GM12878 (cell line): ENCODE measurements around the gene EFCAB11. TPM values are rescaled to one million over a fixed set of nuclear protein-coding genes. Genes with fewer than 3 reads are reported as not detected.

Experiments used
- ATAC-seq: fragments of 200-7000 bp; cut with Tn5 transposase; 3 replicates; pipeline ENCODE4 v1.9.1; 2020; ENCODE audit warnings: mild to moderate bottlenecking, moderate library complexity
- BruUV-seq: library from RNA; stranded (reverse); fragments of 400-500 nt; replicated peaks from 2 replicates; lab custom pipeline; 2021; lab: Mats Ljungman, UMichigan
- CTCF ChIA-PET: fragments of 300-600 bp; sonication (Branson Sonifier 250); formaldehyde crosslinking; extraction: SDS; loops from one replicate; lab custom pipeline; 2021; ENCODE audit warnings: inconsistent platforms; lab: Yijun Ruan, JAX
- POLR2A ChIA-PET: fragments of 350-600 bp; formaldehyde crosslinking; extraction: SDS; loops from one replicate; lab custom pipeline; 2021; ENCODE audit warnings: inconsistent platforms; lab: Charles Lee
- RAD21 ChIA-PET: fragments of 300-600 bp; sonication (Branson Sonifier 250); formaldehyde crosslinking; loops from one replicate; lab custom pipeline; 2023; ENCODE audit warnings: antibody characterized with exemption; ENCODE audit not compliant: unreplicated experiment; lab: Charles Lee
- SMC1A ChIA-PET: fragments of 300-600 bp; sonication (Branson Sonifier 250); formaldehyde crosslinking; loops from one replicate; lab custom pipeline; 2023; ENCODE audit not compliant: unreplicated experiment, uncharacterized antibody; lab: Charles Lee
- DNase-seq: peaks from one replicate; pipeline ENCODE4 v3.0.0-alpha.2; 2011; ENCODE audit warnings: low read depth, low spot score
- FAIRE-seq: peaks from 3 replicates; lab custom pipeline; 2011; peaks lifted over from hg19 to GRCh38; lab: Jason Lieb, UNC
- H2AFZ ChIP-seq: 2 replicates; pipeline ENCODE4 v1.6.0; 2011; ENCODE audit warnings: low read depth, low read length, control low read depth; ENCODE audit not compliant: control insufficient read depth
- H3K27ac ChIP-seq: 2 replicates; pipeline ENCODE4 v1.5.1; 2011; ENCODE audit warnings: control low read depth; ENCODE audit not compliant: control insufficient read depth, insufficient read depth
- H3K27me3 ChIP-seq, 2 experiments: replicated peaks in 1 of 2; 2 replicates each; pipeline versions ENCODE4 v1.6.0 to v1.6.1; 2011; ENCODE audit warnings: low read length in 1 of 2; ENCODE audit not compliant: control insufficient read depth in 2 of 2, insufficient read depth in 2 of 2
- H3K36me3 ChIP-seq, 2 experiments: 2 replicates each; pipeline ENCODE4 v1.5.1; 2011; ENCODE audit warnings: low read length in 1 of 2; ENCODE audit not compliant: control insufficient read depth in 2 of 2, insufficient read depth in 2 of 2
- H3K4me1 ChIP-seq: 2 replicates; pipeline ENCODE4 v1.6.1; 2011; ENCODE audit warnings: mild to moderate bottlenecking, low read length, moderate library complexity, mixed read lengths; ENCODE audit not compliant: control insufficient read depth, insufficient read depth
- H3K4me2 ChIP-seq: 2 replicates; pipeline ENCODE4 v1.6.0; 2011; ENCODE audit warnings: control low read depth; ENCODE audit not compliant: control insufficient read depth, insufficient read depth
- H3K4me3 ChIP-seq: fragments of 200-600 bp; sonication (generic); 2 replicates; pipeline ENCODE4 v1.5.1; 2016
- H3K79me2 ChIP-seq: 2 replicates; pipeline ENCODE4 v1.6.0; 2011; ENCODE audit warnings: low read length; ENCODE audit not compliant: control insufficient read depth, insufficient read depth
- H3K9ac ChIP-seq: 2 replicates; pipeline ENCODE4 v1.8.0; 2011; ENCODE audit warnings: low read length, control low read depth, mixed read lengths; ENCODE audit not compliant: control insufficient read depth, insufficient read depth
- H3K9me3 ChIP-seq: replicated peaks from 3 replicates; pipeline ENCODE4 v1.5.1; 2011; ENCODE audit warnings: mild to moderate bottlenecking, low read length; ENCODE audit not compliant: control insufficient read depth, insufficient read depth
- H4K20me1 ChIP-seq: 2 replicates; pipeline ENCODE4 v1.6.0; 2011; ENCODE audit not compliant: control insufficient read depth, insufficient read depth
- CEBPB ChIP-seq, 2 experiments: fragments of 150-350 bp in 1 of 2; IDR thresholded peaks; 2 replicates each; pipeline ENCODE4 v1.6.1; 2012 to 2014; ENCODE audit warnings: low read depth in 2 of 2, low read length in 2 of 2, borderline replicate concordance in 1 of 2, inconsistent platforms in 1 of 2
- CHD1 ChIP-seq: IDR thresholded peaks from 2 replicates; pipeline ENCODE4 v1.6.1; 2012; ENCODE audit warnings: low read depth, low read length, improper control_type of control experiment
- HDAC2 ChIP-seq: fragments of 200-600 bp; sonication (generic); IDR thresholded peaks from 2 replicates; pipeline ENCODE4 v1.6.1; 2017
- MYB ChIP-seq: fragments of 150-350 bp; IDR thresholded peaks from 2 replicates; pipeline ENCODE4 v1.6.1; 2014; ENCODE audit warnings: mild to moderate bottlenecking, low read depth, low read length, borderline replicate concordance
- NFXL1 ChIP-seq: fragments of 450-650 bp; IDR thresholded peaks from 2 replicates; pipeline ENCODE4 v1.6.1; 2017; ENCODE audit warnings: antibody characterized with exemption, mild to moderate bottlenecking, borderline replicate concordance
- SMAD1 ChIP-seq: fragments of 450-650 bp; IDR thresholded peaks from 2 replicates; pipeline ENCODE4 v1.6.1; 2018; ENCODE audit warnings: mild to moderate bottlenecking, low read depth; ENCODE audit not compliant: partially characterized antibody
- SMC3 ChIP-seq: IDR thresholded peaks from 2 replicates; pipeline ENCODE4 v1.6.1; 2011; ENCODE audit warnings: low read length, improper control_type of control experiment, borderline replicate concordance
- SRF ChIP-seq, 2 experiments: IDR thresholded peaks; 2 replicates each; pipeline ENCODE4 v1.6.1; 2011; ENCODE audit warnings: low read depth in 2 of 2, low read length in 2 of 2, mild to moderate bottlenecking in 1 of 2, moderate library complexity in 1 of 2
- WGBS: methylation state at CpG from one replicate; pipeline ENCODE4 v1.1.6; 2016; ENCODE audit warnings: low lambda C conversion rate; ENCODE audit not compliant: insufficient replicate concordance, insufficient coverage; ENCODE audit errors: missing lambda C conversion rate; 5-methylcytosine and 5-hydroxymethylcytosine counted together
- in situ Hi-C: fragments of 300-500 bp; cut with MboI; formaldehyde crosslinking; loops from 9 replicates; pipeline ENCODE4 v1.14.3; 2018; ENCODE audit warnings: mixed read lengths
- intact Hi-C: fragments of 100-400 bp; cut with micrococcal nuclease; formaldehyde crosslinking; loops from one replicate; pipeline ENCODE4 v1.14.2; 2022; ENCODE audit not compliant: unreplicated experiment
- polyA plus RNA-seq, 11 experiments: library from polyadenylated mRNA; depleted of rRNA in 4 of 11; unstranded in 6 of 11; stranded (reverse) in 5 of 11; fragments of >200 nt; fragmentation: Nextera tagmentation in 4 of 11; fragmentation: Illumina TruSeq in 1 of 11; extraction: Ambion mirVana in 4 of 11; extraction: Trizol in 1 of 11; gene quantifications; 1 replicate in 1 of 11; 2 replicates in 10 of 11; pipeline versions ENCODE4 v1.2.1 to v1.2.3, GENCODE V29; 2011 to 2016; ENCODE audit warnings: inconsistent platforms in 2 of 11, missing spikeins in 2 of 11, low read depth in 1 of 11
- total RNA-seq, 4 experiments: library from RNA; depleted of rRNA in 3 of 4; stranded (reverse); fragments of >200 nt in 3 of 4; fragmentation: Illumina TruSeq in 1 of 4; extraction: Trizol in 1 of 4; gene quantifications; 2 replicates each; pipeline versions ENCODE4 v1.2.1 to v1.2.3, GENCODE V29; 2013 to 2021

Gene EFCAB11
- total and polyA plus RNA-seq, 10 of the 15 experiments (the other 5 are each of a cell fraction or from before 2014, with no cell fraction given) = 8.6 to 37.4 (median 18.0) TPM

DNA sequence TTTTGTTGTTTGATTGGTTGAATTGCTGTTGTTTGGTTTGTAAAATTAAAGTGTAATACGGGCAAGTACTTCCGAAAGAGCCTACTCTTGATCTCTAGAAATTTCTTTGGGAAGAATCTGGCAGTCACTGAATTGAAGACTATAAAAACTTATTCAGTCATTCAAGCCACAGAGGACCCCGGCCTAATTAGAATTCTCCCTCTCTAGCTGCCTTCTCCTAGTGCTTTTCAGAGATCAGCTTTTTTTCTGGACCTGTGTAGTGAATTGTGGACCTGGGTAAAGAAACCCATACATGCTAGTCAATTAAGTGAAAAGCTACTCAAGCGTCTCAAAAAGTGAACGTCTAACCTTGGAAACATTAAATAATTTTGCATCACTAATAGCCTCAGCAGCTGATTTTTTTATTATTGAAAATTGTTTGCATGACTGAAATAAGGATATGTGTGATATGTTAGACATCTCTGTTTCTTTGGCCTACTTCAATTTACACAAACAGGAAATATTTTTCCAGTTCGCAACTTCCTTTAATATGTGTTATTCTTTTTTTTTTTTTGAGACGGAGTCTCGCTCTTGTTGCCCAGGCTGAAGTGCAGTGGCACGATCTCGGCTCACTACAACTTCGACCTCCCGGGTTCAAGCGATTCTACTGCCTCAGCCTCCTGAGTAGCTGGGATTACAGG is 27.2 kb downstream of the EFCAB11 start (continued):
- TF ChIP-seq NFXL1 = no peak
- no peak for TF ChIP-seq HDAC2
- no peak for TF ChIP-seq SRF (IDR thresholded peaks at IDR 0.05; ENCODE audit: low read depth in 2 of 2, low read length in 2 of 2)
- no peak for TF ChIP-seq CEBPB (IDR thresholded peaks at IDR 0.05; ENCODE audit: borderline replicate concordance in 1 of 2, low read depth in 2 of 2, low read length in 2 of 2)
- no peak for TF ChIP-seq CHD1

DNA sequence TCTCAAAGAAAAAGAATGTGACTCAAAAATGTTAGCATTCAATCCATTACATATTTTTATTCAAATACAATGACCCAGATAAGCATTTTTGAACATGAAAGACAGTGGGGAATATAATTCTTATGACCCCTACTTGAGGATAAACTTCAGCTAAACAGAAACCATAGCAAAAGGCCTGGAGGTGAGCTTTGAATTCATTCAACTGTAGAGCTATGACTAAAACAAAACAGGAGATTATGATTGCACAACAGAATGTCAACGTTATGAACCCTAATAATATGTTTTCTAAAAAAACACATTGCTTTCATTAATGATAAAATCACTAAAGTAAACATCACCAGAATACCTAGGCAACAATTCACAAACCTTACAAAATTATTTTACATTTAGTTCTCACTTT is 27.8 kb downstream of the EFCAB11 start:
- Histone ChIP-seq H3K4me1 (no peaks in the 10 kb centered on the region), H3K4me3 (no peak overlapping the region), H3K79me2 (no peaks in the 10 kb centered on the region), H3K9ac (no peak overlapping the region), H2AFZ (no peak overlapping the region), H3K4me2 (no peak overlapping the region), H3K36me3 (no peaks in the 10 kb centered on the region), H3K9me3 (no peaks in the 10 kb centered on the region), H4K20me1 (no peaks in the 10 kb centered on the region), H3K27ac (no peak overlapping the region), H3K27me3 (no peaks in the 10 kb centered on the region)
- CTCF ChIA-PET = interaction anchor here (1.0 to 2.9 kb wide), 2 partner anchors 10 to 12 kb away, joined by 3 to 9 read pairs; no protein-coding TSS in a partner anchor
- POLR2A ChIA-PET = no interaction called here
- RAD21 ChIA-PET = no interaction called here
- 64% methylated on average over 1 of the region's 1 CpG for WGBS
- no peak for TF ChIP-seq SMC3
- no peak for TF ChIP-seq SMAD1
- no peak for TF ChIP-seq MYB
- BruUV-seq = no TSS peak
- FAIRE-seq = no peak
- no peak for ATAC-seq
- intact Hi-C loops (no loop called here), in situ Hi-C loops (no loop called here)
- no peak for DNase-seq
- SMC1A ChIA-PET = no interaction called here
